CD4-positive, alpha-beta T cell treated with Interleukin-2 at 100 ng/mL for 4 hours (primary cell): ENCODE data around the gene ZFPM1.

Experiments
- DNase-seq: peaks from one replicate; pipeline ENCODE4 v3.0.0-alpha.2; 2020; ENCODE audit warnings: low spot score

The ZFPM1 gene

GRCh38 chr16:88539652-88540345 is 86.7 kb downstream of the ZFPM1 start:
- no peak for DNase-seq

DNA sequence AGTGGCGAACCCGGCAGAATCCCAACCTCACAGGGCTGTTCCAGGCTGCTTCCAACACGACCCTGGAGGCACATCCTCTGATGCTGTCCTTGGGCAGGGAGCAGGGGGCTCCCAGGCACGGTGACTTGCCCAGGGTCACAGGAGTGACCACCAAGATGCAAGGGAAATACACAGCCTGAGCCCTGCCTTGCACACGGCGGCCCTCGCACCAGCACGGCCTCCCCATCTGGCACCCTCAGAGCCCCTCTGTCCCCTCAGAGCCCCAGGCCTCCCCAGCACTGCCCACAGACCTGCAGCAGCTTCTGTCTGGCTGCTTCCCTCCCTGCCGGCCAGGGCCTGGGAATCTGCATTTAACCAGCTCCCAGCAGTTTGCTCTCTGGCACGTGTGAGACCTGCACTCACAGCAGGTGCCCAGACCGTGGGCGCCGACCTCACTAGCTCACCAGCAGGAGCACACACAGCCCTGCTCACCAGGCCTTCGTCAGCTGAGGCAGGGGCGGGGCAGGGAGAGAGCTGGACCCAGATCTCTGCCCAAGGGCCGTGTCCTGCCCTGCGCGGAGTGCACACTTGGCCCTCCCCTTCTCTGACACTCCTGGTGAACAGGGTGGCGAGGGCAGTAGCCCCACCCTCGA is 87.4 kb downstream of the ZFPM1 start:
- DNase-seq: no peak

DNA sequence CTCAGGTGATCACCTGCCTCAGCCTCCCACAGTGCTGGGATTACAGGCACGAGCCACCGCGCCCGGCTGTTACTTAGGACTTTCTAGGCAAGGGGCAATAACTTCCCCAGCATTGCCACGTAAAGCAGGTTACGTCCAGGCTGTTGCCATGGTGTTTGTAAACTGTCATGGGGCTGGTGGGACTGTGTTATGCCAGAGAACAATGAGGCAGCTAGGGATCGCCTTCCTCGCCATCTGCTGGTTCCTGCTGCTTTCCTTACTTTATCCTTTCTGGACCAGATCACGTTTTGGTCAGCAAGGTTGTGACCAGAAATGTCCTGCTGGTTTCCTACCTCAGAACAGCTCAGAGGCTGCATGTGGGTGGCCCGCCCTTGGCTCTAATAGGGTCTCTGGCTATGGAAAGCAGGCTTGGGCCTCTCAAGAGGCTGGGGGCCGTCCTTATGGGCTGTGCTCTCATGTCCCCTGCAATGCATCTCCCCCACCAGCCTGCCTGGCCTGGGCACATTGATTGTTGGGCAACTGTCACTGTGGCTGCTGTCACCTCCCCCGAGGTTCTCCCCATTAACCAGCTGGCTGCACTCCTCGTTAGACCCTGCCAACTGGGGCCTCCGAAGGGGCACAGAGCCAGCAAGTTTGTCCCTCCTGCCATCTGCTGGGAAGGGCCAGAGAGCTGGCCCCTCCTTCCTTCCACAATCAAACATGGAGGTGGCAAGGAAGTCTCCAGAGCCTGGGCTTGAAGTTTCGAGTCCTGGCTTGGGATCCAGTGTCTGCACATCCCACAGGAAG is 88.9 kb downstream of the ZFPM1 start:
- DNase-seq: no peak

- no peak for DNase-seq
Measured at GRCh38 chr16:88543230-88543813, 90.2 kb downstream of the ZFPM1 start.

- no peak for DNase-seq
Measured at GRCh38 chr16:88545781-88546180, 92.7 kb downstream of the ZFPM1 start.

DNA sequence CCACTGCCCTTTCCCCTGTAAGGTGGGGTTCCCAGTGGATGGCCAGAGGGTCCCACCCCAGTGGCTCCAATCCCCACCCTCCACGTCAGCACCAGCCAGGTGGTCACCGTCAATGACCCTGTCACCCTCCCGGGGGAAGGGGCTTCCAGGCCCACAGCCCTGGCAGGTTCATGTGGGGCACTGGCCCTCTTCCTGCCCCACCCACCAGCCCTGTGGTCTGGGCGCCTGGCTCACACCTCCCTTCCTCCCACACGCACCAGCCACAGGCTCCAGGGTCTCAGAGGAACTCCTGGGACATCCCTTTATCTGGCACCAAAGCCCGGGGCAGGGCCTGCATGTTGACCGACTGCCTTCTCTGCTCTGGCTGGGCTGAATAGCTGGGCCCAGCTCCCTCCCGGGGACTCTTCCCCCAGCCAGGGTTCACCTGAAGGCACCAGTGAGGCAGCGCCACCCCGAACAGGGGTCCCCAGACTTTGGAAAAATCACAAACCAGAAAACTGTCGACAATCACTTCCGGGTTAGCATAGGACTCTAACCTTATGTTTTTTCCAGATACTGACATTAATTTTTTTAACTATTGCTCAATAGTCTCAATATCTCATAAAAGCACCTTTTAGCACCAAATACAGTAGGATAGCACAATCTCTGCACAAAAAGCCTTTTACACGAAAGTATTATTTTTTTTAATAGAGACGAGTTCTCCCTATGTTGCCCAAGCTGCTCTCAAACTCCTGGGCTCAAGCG is 95.2 kb downstream of the ZFPM1 start:
- no peak for DNase-seq

- DNase-seq: no peak
Measured at GRCh38 chr16:88548985-88549384, 95.9 kb downstream of the ZFPM1 start.

GRCh38 chr16:88549671-88550245 is 96.7 kb downstream of the ZFPM1 start:
- no peak for DNase-seq

- DNase-seq: no peak
Measured at GRCh38 chr16:88550246-88550661, 97.2 kb downstream of the ZFPM1 start.

DNA sequence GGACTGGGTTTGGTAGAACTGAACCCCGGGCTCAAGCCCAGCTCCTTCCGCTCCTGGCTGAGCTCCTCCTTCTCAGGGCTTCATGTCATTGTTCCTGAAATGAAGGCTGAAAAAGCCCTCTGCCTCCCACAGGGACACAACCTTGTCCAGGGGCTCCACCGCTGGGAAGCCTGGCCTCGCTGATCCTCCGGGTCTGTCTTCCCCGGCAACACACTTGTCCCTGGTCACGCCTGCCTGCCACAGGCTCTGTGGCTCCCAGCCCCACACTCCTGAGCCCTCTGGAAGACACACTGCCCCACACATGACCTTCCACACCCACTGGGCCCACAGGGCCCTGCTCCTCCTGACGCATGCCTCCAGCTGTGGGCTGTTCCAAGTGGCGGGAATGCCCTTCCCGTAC is 99.1 kb downstream of the ZFPM1 start:
- no peak for DNase-seq

GRCh38 chr16:88552815-88553214 is 99.7 kb downstream of the ZFPM1 start:
- no peak for DNase-seq

- DNase-seq: no peak
Measured at GRCh38 chr16:88553739-88554138, 100.7 kb downstream of the ZFPM1 start.

DNA sequence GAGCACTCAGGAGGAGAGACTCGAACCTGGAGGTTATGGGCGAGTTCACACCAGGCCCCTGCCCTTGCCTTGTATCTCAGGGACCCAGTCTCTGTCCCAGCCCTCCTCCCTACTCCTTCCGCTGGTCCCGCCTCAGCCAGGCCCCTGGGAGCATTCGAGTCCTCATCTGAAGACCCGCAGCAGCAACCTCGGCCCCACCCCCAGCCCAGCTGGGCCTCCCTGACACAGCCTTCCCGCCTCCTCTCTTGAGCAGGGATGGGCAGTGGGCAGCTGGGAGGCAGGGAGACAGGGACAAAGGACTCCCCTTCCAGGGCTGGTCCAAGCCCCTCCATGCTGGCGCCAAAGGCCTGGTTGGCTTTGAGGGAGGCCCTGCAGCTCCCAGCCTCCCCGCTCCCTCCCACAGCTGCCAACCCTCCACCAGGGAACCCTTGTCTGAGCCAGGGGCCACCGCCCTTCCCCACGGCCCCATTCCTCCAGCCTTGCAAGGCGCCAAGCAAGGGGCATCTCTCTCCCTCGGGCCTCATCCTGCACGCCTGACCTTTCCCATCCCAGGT is 101.7 kb downstream of the ZFPM1 start:
- no peak for DNase-seq

DNA sequence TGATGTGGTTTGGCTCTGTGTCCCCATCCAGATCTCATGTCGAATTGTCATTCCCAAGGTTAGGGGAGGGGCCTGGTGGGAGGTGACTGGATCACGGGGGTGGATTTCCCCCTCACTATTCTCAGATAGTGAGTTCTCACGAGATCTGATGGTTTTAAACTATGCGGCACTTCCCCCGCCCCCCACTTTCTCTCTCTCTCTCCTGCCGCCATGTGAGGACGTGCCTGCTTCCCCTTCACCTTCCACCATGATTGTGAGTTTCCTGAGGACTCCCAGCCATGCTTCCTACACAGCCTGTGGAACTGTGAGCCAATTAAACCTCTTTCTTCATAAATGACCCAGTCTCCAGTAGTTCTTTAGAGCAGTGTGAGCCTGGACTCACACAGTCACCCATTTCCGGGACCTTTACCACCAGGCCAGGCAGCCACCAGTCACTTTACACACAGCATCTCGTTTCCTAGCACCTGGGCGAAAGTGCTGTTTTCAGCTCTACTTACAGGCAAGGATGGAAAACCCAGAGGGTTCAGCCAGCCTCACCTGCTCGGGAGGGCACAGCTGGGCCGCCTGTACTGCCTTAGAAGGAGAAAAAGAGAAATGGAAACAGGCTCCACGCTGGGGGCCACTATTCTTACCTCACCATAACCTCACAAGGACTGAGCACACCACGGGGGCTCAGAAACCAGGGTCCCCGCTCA is 103.4 kb downstream of the ZFPM1 start:
- no peak for DNase-seq

DNA sequence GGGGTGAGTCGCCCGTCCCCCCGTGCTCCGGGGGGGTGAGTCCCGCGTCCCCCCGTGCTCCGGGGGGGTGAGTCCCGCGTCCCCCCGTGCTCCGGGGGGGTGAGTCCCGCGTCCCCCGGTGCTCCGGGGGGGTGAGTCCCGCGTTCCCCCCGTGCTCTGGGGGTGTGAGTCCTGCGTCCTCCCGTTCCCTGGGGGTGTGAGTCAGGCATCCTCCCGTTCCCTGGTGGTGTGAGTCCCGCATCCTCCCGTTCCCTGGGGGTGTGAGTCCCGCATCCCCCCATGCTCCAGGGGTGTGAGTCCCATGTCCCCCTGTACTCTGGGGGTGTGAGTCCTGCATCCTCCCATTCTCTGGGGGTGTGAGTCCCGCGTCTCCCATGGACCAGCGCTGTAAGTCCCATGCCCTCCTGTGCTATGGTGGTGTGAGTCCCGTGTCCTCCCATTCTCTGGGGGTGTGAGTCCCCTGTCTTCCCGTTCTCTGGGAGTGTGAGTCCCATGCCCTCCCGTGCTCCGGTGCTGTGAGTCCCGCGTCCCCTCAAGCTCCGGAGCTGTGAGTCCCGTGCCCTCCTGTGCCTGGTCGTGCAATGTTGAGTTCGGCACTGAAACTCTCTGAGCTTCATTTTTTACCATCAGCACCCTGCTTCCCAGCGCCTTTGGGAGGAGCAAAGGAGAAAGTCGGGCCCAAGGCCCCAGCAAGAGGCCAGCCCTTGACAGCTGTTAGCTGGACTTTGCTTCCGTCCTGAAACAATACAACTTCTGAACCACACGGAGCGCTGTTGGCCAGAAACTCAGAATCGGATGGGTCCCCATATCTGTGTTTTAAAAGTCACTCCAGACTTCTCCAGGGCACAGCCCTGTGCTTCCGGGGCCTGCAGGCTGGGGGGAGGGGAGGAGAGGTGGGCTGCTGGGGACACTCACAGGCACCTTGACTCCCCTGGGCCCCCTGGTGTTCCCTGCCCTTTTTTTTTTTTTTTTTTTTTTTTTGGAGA is 105.7 kb downstream of the ZFPM1 start:
- DNase-seq: peak; percentile 13

DNA sequence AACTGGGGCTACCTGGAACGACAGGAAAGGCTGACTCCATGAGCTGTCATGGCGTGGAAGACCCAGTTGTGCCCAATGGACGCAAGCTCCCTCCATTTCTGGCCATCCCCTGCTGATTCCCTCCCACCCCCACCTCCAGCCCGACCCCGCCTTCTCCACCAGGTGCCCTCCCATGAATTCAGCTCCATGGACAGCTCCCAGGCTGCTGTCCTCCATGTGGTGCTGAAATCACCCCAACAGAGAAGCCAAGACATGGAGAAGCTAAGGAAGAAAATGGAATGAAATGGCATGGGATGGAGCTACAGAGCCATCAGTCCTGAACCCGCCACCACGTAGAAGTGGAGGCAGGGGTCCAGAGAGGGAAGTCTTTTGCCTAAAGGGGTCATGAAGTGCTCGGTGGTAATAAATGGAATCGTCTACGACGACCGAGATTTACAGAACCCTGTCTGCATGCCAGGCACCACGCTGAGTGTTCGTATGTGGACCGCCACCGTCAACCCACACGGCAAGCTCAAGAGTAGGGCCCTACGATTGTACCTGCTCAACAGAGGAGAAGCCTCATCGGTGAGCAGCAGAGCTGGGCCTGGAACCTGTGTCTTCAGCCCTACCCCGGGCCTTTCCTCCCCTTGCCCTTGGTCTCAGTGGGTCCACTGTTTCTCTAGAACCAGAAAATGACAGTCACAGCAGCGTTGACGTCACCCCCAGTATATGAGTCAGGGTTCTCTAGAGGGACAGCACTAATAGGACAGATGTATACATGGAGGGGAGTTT is 107.8 kb downstream of the ZFPM1 start:
- no peak for DNase-seq

DNA sequence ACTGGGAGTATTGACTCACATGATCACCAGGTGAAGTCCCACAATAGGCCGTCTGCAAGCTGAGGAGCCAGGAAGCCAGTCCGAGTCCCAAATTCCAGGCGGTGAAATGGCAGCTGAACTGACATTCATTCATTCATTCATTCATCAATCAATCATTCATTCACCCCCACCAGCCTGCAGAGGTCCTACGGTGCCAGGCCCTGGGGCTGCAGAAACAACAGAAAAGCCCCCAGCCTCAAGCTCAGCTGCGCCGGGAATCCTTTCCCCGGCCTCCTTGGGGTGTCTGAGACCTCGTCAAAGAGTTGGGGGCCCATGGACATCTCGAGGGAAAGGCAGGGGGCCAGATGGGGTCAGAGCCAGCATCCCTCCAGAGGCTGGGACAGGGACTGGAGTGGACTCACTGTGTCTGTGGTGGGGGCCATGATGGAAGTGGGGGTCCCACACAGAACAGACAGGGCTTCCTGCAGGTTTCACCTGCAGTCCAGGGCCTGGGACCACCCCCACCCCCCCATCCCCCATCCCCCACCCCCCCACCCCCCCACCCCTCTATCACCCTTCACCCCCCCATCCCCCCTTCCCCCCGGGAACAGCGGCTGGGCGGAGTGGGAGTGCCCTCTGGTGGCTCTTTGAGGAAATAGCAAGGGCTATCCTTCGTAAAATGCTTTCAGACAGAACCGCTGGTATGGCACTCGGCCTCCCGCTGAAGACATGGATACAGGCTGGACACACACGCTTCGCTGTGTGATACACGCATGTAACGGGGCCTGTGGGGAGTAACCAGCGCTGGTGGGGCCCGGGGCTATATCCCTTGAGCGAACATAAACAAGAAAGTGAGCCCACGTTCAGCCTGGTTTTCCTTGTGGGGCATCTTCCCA is 108.6 kb downstream of the ZFPM1 start:
- DNase-seq: peak; percentile 62

DNA sequence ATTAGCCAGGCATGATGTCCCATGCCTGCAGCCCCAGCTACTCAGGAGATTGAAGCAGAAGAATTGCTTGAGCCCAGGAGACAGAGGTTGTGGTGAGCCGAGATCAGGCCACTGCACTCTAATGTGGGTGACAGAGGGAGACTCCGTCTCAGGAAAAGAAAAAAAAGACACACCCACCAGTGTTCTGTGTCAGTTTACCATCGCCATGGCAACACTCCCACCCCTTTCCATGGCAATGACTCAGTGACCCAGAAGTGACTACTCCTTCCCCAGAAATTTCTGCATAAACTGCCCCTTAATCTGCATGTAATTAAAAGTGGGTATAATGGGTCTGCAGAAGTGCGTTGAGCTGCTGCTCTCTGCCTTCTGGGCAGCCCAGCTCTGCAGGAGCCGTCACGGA is 113.1 kb downstream of the ZFPM1 start:
- DNase-seq: peak; percentile 32
